HFF-Myc (cell line): ENCODE data around the gene ACBD6.

Source experiments
- DNase-seq: peaks from one replicate; pipeline ENCODE4 v3.0.0-alpha.2; 2011; ENCODE audit warnings: low read depth; ENCODE audit errors: extremely low read depth
- H3K4me3 ChIP-seq: replicated peaks from 2 replicates; pipeline ENCODE4 v1.5.1; 2011; ENCODE audit warnings: low read depth, mild to moderate bottlenecking, control low read depth, low read length
- CTCF ChIP-seq: IDR thresholded peaks from 2 replicates; pipeline ENCODE4 v1.5.1; 2012; ENCODE audit warnings: mild to moderate bottlenecking, low read depth, low read length, control low read depth; ENCODE audit errors: missing control alignments

ACBD6 gene

DNA sequence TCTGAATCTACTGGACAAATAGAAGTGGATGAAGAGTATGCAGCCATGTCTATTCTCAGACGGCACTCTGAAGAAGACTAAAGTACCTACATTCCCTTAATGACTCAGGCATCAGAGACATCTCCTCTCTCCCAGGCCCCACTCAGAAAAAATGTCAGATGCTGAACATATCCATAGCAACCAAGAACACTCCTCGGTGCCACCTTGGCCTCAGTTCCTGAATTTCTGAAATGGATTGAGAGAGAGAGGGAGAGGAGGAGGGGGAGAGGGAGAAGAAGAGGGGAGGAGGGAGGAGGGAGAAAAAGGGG is 40.4 kb upstream of the ACBD6 start:
- no peak for TF ChIP-seq CTCF
- H3K4me3 ChIP-seq = no peak overlapping the region
- DNase-seq = no peak

DNA sequence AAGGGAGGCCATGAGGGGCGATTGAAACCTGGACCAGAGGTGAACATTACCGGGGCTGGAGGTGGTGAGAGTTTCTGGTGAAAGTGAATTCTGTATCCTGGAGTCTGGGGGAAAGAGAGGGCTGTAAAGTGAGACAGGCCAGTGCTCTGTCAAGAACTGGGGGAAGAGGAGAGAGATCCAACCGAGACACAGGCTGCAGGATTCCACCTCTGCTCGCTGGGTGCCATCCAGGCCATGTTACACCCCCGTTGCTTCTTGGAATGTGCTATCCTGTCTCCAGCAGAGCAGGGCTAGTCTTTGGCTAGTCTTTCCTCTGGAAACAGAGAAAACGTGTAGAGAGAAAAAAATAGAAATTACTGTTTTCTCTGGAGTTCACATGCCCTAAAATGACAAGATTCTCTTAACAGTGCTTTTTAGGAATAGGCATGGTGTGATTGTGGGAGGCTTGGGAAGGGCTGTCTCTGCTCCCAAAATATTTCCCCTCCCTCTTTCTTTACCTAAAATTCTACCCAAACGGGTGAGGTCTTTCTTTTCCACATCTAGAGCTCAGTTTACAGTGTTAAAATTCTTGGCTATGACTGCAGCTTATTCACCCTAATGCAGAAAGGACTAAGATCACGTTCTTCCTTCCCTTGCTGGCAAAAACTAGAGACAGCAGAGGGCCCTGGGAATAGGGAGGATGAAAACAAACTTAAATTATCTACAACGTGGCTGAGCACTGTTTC is 39.9 kb upstream of the ACBD6 start:
- H3K4me3 ChIP-seq = no peak overlapping the region
- TF ChIP-seq CTCF = no peak
- DNase-seq = no peak

DNA sequence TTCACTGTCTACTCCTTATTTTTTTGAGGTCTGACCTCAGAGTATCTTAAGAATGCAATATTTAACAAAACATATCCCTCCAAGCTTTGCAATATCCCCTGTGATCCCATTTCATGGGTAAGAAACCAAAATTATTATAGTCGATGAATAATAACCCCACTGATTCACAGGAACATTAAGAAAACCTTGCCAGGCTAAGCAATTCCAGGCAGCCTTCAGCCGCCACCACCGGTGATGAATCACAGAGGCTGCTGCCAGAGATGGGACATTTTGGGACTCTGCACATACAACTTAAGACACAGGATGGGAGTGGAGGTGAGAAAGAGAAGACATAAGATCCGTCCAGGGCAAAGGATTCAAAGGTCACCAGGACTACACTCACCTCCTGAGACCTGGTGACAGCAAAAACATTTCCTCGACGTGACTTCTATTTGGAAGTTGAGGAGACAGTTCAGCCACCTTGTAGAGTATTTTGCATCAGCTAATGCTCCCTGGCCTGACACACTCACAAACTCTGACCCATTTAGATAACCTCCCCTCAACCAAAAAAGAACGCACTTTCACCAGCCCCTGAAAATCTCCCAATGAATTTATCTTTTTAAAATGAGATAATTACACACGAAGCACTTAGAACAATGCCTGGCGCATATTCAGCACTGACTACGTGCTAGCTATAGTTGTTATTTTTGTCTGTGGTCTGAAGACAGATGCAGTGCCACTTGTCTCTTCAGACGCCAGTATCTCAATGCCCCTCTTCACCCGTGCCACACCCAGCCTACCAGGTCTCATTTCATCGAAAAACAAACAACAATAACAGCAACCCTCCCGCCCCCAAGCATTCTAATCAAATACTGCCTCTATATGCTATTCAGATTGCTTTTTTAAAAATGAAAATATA is 38.6 kb upstream of the ACBD6 start:
- DNase-seq = no peak
- no peak overlapping the region for H3K4me3 ChIP-seq
- TF ChIP-seq CTCF = no peak

DNA sequence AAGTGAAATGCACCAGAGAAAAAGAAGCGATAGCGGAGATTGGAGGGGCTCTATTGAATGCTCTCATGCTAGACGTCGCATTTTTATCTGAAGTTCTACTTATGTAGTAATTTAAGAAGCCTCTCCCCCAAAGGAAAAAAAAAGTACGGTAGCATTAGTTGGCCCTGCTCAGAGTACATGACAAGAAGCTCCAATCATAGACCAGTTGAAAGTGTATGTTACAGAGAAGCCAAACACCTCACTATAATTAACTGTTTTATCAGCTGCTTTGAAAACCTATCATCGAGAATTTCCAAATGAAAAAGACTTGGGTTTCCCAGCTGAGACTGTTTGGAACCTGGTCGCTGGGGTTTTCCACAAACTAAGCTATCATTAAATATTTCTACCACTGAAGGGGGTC is 36.8 kb upstream of the ACBD6 start:
- no peak for TF ChIP-seq CTCF
- no peak overlapping the region for H3K4me3 ChIP-seq
- DNase-seq = no peak

DNA sequence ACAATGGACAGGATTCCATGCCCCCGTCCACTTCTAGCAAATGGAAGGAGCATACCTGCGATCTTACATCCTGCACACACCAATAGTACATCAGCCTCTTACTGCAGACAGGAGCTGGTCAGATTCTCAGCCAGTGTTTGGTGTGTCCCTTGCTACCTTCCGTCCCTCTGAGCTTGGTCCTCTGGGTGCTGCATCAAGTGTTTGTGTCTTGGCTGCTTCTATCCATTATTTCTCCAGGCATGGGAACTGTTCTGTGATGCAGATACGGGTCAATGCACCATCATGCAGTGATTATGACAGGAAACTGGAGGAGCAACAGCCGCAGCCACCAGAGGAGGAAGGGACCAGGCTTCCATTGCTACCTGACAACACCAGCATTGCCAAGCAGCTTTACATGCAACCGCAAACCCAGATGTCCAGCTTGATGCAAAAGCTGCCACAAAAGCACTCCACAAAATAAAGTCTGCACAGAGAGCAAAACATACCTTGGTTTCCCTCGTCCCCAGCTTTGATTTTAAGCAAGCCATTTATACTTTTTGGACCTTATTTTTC is 34.5 kb upstream of the ACBD6 start:
- DNase-seq = no peak
- no peak overlapping the region for H3K4me3 ChIP-seq
- TF ChIP-seq CTCF = no peak

DNA sequence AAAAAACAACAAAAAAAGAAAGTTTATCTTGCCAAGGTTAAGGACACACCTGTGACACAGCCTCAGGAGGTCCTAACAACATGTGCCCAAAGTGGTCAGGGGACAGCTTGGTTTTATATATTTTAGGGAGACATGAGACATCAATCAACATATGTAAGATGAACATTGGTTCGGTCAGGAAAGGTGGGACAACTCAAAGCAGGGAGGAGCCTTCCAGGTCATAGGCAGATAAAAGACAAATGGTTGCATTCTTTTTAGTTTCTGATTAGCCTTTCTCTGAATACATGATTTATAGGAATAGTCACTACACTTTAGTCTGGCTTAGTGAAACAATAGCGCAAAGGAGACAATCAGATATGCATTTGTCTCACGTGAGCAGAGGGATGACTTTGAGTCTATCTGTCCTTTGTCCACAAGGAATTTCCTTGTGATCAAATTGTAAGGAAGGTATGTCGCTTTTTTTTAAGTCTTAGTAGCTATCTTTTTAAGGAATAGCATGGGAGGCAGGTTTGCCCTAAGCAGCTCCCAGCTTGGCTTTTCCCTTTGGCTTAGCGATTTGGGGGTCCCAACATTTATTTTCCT is 33.1 kb upstream of the ACBD6 start:
- no peak overlapping the region for H3K4me3 ChIP-seq
- TF ChIP-seq CTCF = no peak
- DNase-seq = no peak
